HepG2 (cell line): ENCODE results near the gene PDZD4. TPM values are rescaled to one million over a fixed set of nuclear protein-coding genes. Genes with fewer than 3 reads are reported as not detected.

Experiments
- ATAC-seq: fragments of 200-7000 bp; cut with Tn5 transposase; 3 replicates; pipeline ENCODE4 v1.9.1; 2020; ENCODE audit warnings: mild to moderate bottlenecking, moderate library complexity
- BruUV-seq: library from RNA; stranded (reverse); fragments of 400-500 nt; replicated peaks from 2 replicates; lab custom pipeline; 2021; lab: Mats Ljungman, UMichigan
- CTCF ChIA-PET: fragments of 300-600 bp; formaldehyde crosslinking; extraction: SDS; loops from one replicate; lab custom pipeline; 2021; ENCODE audit warnings: low total read pairs, inconsistent platforms, low intra/inter-chr PET ratio; lab: Yijun Ruan, JAX
- POLR2A ChIA-PET: fragments of 350-600 bp; sonication (Branson Sonifier 250); formaldehyde crosslinking; loops from one replicate; lab custom pipeline; 2020; ENCODE audit warnings: antibody characterized with exemption, inconsistent platforms; lab: Yijun Ruan, JAX
- DNase-seq: peaks from one replicate; pipeline ENCODE4 v3.0.0-alpha.2; 2015; ENCODE audit warnings: low spot score
- FAIRE-seq: peaks from 3 replicates; lab custom pipeline; 2011; peaks lifted over from hg19 to GRCh38; lab: Jason Lieb, UNC
- H2AFZ ChIP-seq: one replicate; pipeline ENCODE4 v1.6.1; 2011; ENCODE audit warnings: low read length, inconsistent platforms
- H3K27ac ChIP-seq: fragments of 300-600 bp; 3 replicates; pipeline ENCODE4 v1.8.0; 2011; ENCODE audit warnings: mixed run types, mild to moderate bottlenecking, mixed read lengths, low read length, inconsistent platforms; ENCODE audit not compliant: insufficient read depth; ENCODE audit errors: extremely low read length
- H3K27me3 ChIP-seq, 2 experiments: fragments of 200-600 bp in 1 of 2; 2 replicates in 1 of 2; 3 replicates in 1 of 2; pipeline versions ENCODE4 v1.6.0 to v1.8.0; 2011; ENCODE audit warnings: low read length in 2 of 2, mild to moderate bottlenecking in 2 of 2, moderate library complexity in 2 of 2, inconsistent platforms in 1 of 2; ENCODE audit not compliant: insufficient read depth in 2 of 2, control insufficient read depth in 1 of 2
- H3K36me3 ChIP-seq, 2 experiments: fragments of 200-600 bp in 1 of 2; replicated peaks in 1 of 2; 2 replicates in 1 of 2; 3 replicates in 1 of 2; pipeline versions ENCODE4 v1.5.1 to v1.8.0; 2011; ENCODE audit warnings: low read length in 2 of 2, inconsistent platforms in 1 of 2; ENCODE audit not compliant: insufficient read depth in 2 of 2, control insufficient read depth in 1 of 2
- H3K4me1 ChIP-seq: 2 replicates; pipeline ENCODE4 v1.5.1; 2012; ENCODE audit warnings: low read length, inconsistent platforms; ENCODE audit not compliant: insufficient read depth
- H3K4me2 ChIP-seq: 2 replicates; pipeline ENCODE4 v1.6.0; 2011; ENCODE audit warnings: low read depth, low read length, inconsistent platforms
- H3K4me3 ChIP-seq, 3 experiments: fragments of 200-600 bp in 1 of 3; sonication (generic), shearing (Covaris generic) in 1 of 3; replicated peaks in 1 of 3; 2 replicates each; pipeline ENCODE4 v1.5.1; 2011 to 2016; ENCODE audit warnings: low read length in 3 of 3, inconsistent platforms in 2 of 3, low read depth in 2 of 3, mild to moderate bottlenecking in 2 of 3, control low read depth in 1 of 3, mixed read lengths in 1 of 3; ENCODE audit not compliant: insufficient read depth in 1 of 3
- H3K79me2 ChIP-seq: one replicate; pipeline ENCODE4 v1.6.1; 2011; ENCODE audit warnings: low read length, inconsistent platforms; ENCODE audit not compliant: insufficient read depth
- H3K9ac ChIP-seq: 2 replicates; pipeline ENCODE4 v1.6.0; 2011; ENCODE audit warnings: mild to moderate bottlenecking, low read depth, low read length, inconsistent platforms; ENCODE audit not compliant: insufficient read depth
- H3K9me3 ChIP-seq: 2 replicates; pipeline ENCODE4 v1.5.1; 2012; ENCODE audit warnings: mild to moderate bottlenecking, low read length
- H4K20me1 ChIP-seq: 2 replicates; pipeline ENCODE4 v1.6.0; 2011; ENCODE audit warnings: inconsistent platforms, mild to moderate bottlenecking, low read length, moderate library complexity; ENCODE audit not compliant: insufficient read depth
- ARNT2 ChIP-seq: sonication (generic); formaldehyde crosslinking; IDR thresholded peaks from 2 replicates; pipeline ENCODE4 v1.8.0; 2022; ENCODE audit warnings: mild to moderate bottlenecking, low read depth, missing genetic modification reagents, moderate library complexity
- BHLHE40 ChIP-seq: IDR thresholded peaks from 2 replicates; pipeline ENCODE4 v1.6.1; 2011; ENCODE audit warnings: low read length, improper control_type of control experiment
- KLF6 ChIP-seq: IDR thresholded peaks from 2 replicates; pipeline ENCODE4 v1.8.0; 2016; ENCODE audit warnings: missing biosample characterization, missing genetic modification reagents
- NFYC ChIP-seq: IDR thresholded peaks from 2 replicates; pipeline ENCODE4 v1.6.1; 2016; ENCODE audit warnings: missing genetic modification reagents, missing compliant biosample characterization
- SKI ChIP-seq: fragments of 450-650 bp; IDR thresholded peaks from one replicate; pipeline ENCODE4 v1.6.1; 2018; ENCODE audit warnings: mild to moderate bottlenecking; ENCODE audit not compliant: partially characterized antibody
- ZNF232 ChIP-seq: sonication (generic); formaldehyde crosslinking; IDR thresholded peaks from 2 replicates; pipeline ENCODE4 v1.4.0; 2020; ENCODE audit warnings: missing genetic modification reagents, borderline replicate concordance
- ZNF614 ChIP-seq: IDR thresholded peaks from 2 replicates; pipeline ENCODE4 v1.6.1; 2018; ENCODE audit warnings: missing biosample characterization, missing genetic modification reagents, inconsistent platforms, borderline replicate concordance
- WGBS: methylation state at CpG from one replicate; pipeline ENCODE4 v1.1.6; 2017; ENCODE audit warnings: low lambda C conversion rate; 5-methylcytosine and 5-hydroxymethylcytosine counted together
- in situ Hi-C: cut with HindIII; loops from 2 replicates; pipeline ENCODE4 v1.10.0; 2017; ENCODE audit warnings: low pct_unique_long_range_greater_than_20kb; ENCODE audit not compliant: extremely low pct_ligation_motif_present
- intact Hi-C: fragments of 100-400 bp; cut with micrococcal nuclease; formaldehyde crosslinking; loops from one replicate; pipeline ENCODE4 v1.10.0; 2022; ENCODE audit not compliant: unreplicated experiment
- polyA plus RNA-seq, 8 experiments: library from polyadenylated mRNA; depleted of rRNA in 3 of 8; stranded (reverse) in 7 of 8; unstranded in 1 of 8; fragments of >200 nt; fragmentation: Illumina TruSeq in 4 of 8; extraction: Trizol in 4 of 8; gene quantifications; 2 replicates each; pipeline versions ENCODE4 v1.2.1 to v1.2.3, GENCODE V29; 2011 to 2016; ENCODE audit warnings: low read depth in 4 of 8, missing spikeins in 1 of 8, mixed read lengths in 1 of 8; ENCODE audit not compliant: insufficient read depth in 1 of 8
- total RNA-seq, 5 experiments: library from RNA; depleted of rRNA; stranded (reverse); fragments of >200 nt; fragmentation: Illumina TruSeq; extraction: Trizol; gene quantifications; 2 replicates each; pipeline ENCODE4 v1.2.3, GENCODE V29; 2016; ENCODE audit warnings: low read depth in 1 of 5
- TF ChIP-seq, protein P1 (sequence below): sonication (generic); formaldehyde crosslinking; IDR thresholded peaks from 2 replicates; pipeline ENCODE4 v1.8.0; 2022; ENCODE audit warnings: low read depth, missing genetic modification reagents
- TF ChIP-seq, protein P2 (sequence below): sonication (generic); formaldehyde crosslinking; IDR thresholded peaks from 2 replicates; pipeline ENCODE4 v1.4.0; 2020; ENCODE audit warnings: missing genetic modification reagents

PDZD4 gene
- total and polyA plus RNA-seq, 2 of the 13 experiments (the other 11 are each of a cell fraction or from before 2014, with no cell fraction given) = not detected

DNA sequence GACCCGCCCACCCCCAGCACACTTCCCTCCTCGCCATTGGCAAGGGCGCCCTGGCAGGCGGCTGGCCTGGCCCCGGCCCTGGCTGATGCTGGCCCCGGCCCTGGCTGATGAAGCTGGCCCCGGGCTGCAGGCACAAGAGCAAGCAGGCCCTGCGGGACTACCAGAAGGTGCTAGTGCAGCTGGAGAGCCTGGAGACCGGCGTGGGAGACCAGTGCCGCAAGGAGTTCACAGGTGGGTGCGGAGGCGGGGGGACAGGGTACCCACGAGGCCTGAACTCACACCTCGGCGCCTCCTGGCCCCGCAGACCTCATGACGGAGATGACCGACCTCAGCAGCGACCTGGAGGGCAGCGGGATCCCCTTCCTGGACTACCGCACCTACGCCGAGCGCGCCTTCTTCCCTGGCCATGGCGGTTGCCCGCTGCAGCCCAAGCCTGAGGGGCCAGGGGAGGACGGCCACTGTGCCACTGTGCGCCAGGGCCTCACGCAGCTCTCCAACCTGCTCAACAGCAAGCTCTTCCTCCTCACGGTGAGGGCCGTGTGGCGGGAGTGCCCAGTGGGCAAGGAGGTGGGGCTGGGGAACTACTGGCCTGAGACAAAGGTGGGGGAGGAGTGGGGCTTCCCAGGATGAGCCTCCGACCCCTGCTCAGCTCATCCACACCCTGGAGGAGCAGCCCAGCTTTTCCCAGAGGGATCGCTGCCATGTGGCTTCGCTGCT lies 55.6 kb downstream of the PDZD4 start (continued):
- TF ChIP-seq, protein P1, sequence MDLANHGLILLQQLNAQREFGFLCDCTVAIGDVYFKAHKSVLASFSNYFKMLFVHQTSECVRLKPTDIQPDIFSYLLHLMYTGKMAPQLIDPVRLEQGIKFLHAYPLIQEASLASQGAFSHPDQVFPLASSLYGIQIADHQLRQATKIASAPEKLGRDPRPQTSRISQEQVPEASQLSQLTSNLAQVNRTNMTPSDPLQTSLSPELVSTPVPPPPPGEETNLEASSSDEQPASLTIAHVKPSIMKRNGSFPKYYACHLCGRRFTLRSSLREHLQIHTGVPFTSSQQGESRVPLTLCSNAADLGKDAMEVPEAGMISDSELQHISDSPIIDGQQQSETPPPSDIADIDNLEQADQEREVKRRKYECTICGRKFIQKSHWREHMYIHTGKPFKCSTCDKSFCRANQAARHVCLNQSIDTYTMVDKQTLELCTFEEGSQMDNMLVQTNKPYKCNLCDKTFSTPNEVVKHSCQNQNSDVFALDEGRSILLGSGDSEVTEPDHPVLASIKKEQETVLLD (CRISPR knock-in tag) = no peak
- no peak for TF ChIP-seq NFYC (CRISPR knock-in tag)

DNA sequence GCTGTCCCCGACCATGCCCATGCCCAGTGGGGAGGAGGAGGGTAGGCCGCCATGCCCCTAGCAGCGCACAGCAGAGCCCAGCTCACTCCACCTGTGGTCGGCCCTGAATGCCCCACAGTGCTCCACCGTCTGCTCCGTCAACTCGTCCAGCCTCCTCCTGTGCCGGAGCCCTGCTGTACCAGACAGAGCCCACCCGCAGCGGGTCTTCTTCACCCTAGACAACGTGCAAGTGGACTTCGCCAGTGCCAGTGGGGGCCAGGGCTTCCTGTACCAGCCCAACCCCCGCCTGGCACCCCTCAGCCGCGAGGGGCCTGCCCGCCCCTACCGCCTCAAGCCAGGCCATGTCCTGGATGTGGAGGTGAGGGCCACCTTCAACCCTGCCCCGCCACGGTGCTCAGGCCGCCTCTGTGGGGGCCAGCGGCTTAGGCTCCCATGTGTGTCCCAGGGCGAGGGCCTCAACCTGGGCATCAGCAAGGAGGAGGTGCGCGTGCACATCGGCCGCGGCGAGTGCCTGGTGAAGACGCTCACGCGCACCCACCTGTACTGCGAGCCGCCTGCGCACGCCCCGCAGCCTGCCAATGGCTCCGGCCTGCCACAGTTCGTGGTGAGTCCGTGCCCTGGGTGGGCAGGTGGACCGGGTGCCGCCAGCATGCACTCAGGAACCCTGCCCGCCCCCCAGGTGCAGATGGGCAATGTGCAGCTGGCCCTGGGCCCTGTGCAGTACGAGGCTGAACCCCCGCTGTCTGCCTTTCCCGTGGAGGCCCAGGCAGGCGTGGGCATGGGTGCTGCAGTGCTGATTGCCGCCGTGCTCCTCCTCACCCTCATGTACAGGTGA lies 56.4 kb downstream of the PDZD4 start:
- no peak for FAIRE-seq
- ATAC-seq = no peak
- in situ Hi-C loops = no loop called here

More for the DNA sequence above, 56.4 kb downstream of the PDZD4 start:
- no peak overlapping the region for H3K9ac ChIP-seq
- TF ChIP-seq ARNT2 (CRISPR knock-in tag) (no peak), ZNF614 (CRISPR knock-in tag) (no peak), KLF6 (no peak), SKI (no peak), BHLHE40 (no peak), ZNF232 (CRISPR knock-in tag) (no peak)
- TF ChIP-seq, protein P2, sequence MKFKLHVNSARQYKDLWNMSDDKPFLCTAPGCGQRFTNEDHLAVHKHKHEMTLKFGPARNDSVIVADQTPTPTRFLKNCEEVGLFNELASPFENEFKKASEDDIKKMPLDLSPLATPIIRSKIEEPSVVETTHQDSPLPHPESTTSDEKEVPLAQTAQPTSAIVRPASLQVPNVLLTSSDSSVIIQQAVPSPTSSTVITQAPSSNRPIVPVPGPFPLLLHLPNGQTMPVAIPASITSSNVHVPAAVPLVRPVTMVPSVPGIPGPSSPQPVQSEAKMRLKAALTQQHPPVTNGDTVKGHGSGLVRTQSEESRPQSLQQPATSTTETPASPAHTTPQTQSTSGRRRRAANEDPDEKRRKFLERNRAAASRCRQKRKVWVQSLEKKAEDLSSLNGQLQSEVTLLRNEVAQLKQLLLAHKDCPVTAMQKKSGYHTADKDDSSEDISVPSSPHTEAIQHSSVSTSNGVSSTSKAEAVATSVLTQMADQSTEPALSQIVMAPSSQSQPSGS (CRISPR knock-in tag) = no peak
- H3K27ac ChIP-seq = no peak overlapping the region
- no CpG with 5 or more reads among the region's 48 CpGs for WGBS
- CTCF ChIA-PET = no interaction called here
- H3K4me3 ChIP-seq = no peak overlapping the region
- intact Hi-C loops = no loop called here
- no peak for DNase-seq
- H4K20me1 ChIP-seq = no peaks in the 10 kb centered on the region
- BruUV-seq = no TSS peak
- H2AFZ ChIP-seq = no peak overlapping the region
- no peak overlapping the region for H3K4me2 ChIP-seq
- H3K4me1 ChIP-seq = no peaks in the 10 kb centered on the region
- H3K79me2 ChIP-seq = no peaks in the 10 kb centered on the region
- POLR2A ChIA-PET = no interaction called here
- no peaks in the 10 kb centered on the region for H3K27me3 ChIP-seq
- H3K9me3 ChIP-seq = no peaks in the 10 kb centered on the region
- H3K36me3 ChIP-seq = no peaks in the 10 kb centered on the region
